A549 (cell line): ENCODE measurements around the gene POLR3G. TPM values are rescaled to one million over a fixed set of nuclear protein-coding genes. Genes with fewer than 3 reads are reported as not detected.

ENCODE experiments used
- ATAC-seq, 2 experiments: fragments of 200-7000 bp in 1 of 2; fragments of >200 bp in 1 of 2; cut with Nextera tagmentation in 1 of 2; cut with Tn5 transposase in 1 of 2; 3 replicates each; pipeline versions ENCODE4 v1.8.0 to v1.9.1; 2018 to 2020; ENCODE audit warnings: mild to moderate bottlenecking in 1 of 2, moderate library complexity in 1 of 2
- CTCF ChIA-PET: fragments of 300-600 bp; sonication (Branson Sonifier 250); formaldehyde crosslinking; extraction: SDS; loops from one replicate; lab custom pipeline; 2021; ENCODE audit warnings: antibody characterized with exemption, inconsistent platforms; lab: Yijun Ruan, JAX
- POLR2A ChIA-PET: fragments of 350-600 bp; formaldehyde crosslinking; extraction: SDS; loops from one replicate; lab custom pipeline; 2021; ENCODE audit warnings: antibody characterized with exemption, inconsistent platforms; lab: Yijun Ruan, JAX
- DNase-seq, 2 experiments: peaks; one replicate each; pipeline versions ENCODE4 v3.0.0 to v3.0.0-alpha.2; 2011 to 2016; ENCODE audit warnings: low read depth in 1 of 2, low spot score in 1 of 2
- FAIRE-seq: peaks from 2 replicates; lab custom pipeline; 2011; peaks lifted over from hg19 to GRCh38; lab: Jason Lieb, UNC
- H3K27ac ChIP-seq, 2 experiments: fragments of >200 bp; sonication (Bioruptor Twin); formaldehyde crosslinking; 3 replicates each; pipeline ENCODE4 v1.5.1; 2016 to 2017
- H3K4me1 ChIP-seq: fragments of >200 bp; sonication (Bioruptor Twin); formaldehyde crosslinking; 3 replicates; pipeline ENCODE4 v1.6.1; 2016
- H3K4me2 ChIP-seq: fragments of >200 bp; sonication (Bioruptor Twin); formaldehyde crosslinking; 3 replicates; pipeline ENCODE4 v1.6.1; 2016
- H3K4me3 ChIP-seq: fragments of >200 bp; sonication (Bioruptor Twin); formaldehyde crosslinking; 3 replicates; pipeline ENCODE4 v1.5.1; 2016
- H3K9me3 ChIP-seq: fragments of >200 bp; sonication (Bioruptor Twin); formaldehyde crosslinking; 3 replicates; pipeline ENCODE4 v1.6.1; 2016
- ATOH8 ChIP-seq: fragments of 250-450 bp; sonication (Bioruptor Pico); IDR thresholded peaks from 2 replicates; pipeline ENCODE4 v1.5.0; 2020; ENCODE audit warnings: low read depth, mild to moderate bottlenecking, moderate library complexity
- CBX2 ChIP-seq: fragments of 200-600 bp; sonication (generic); IDR thresholded peaks from 2 replicates; pipeline ENCODE4 v1.6.1; 2016; ENCODE audit warnings: low read depth, mild to moderate bottlenecking, borderline replicate concordance
- CBX8 ChIP-seq: fragments of 200-600 bp; sonication (generic); IDR thresholded peaks from 2 replicates; pipeline ENCODE4 v1.6.1; 2016
- CEBPB ChIP-seq, 2 experiments: fragments of >200 bp in 1 of 2; sonication (Bioruptor Twin) in 1 of 2; formaldehyde crosslinking in 1 of 2; IDR thresholded peaks; 2 replicates each; pipeline ENCODE4 v1.6.1; 2012 to 2016
- CHD2 ChIP-seq: fragments of 150-350 bp; IDR thresholded peaks from 2 replicates; pipeline ENCODE4 v1.6.1; 2014; ENCODE audit warnings: low read length; ENCODE audit not compliant: partially characterized antibody
- FOSL2 ChIP-seq, 2 experiments: fragments of 450-650 bp in 1 of 2; fragments of >200 bp in 1 of 2; sonication (Bioruptor Twin) in 1 of 2; formaldehyde crosslinking; IDR thresholded peaks; 2 replicates each; pipeline versions ENCODE4 v1.5.0 to v1.6.1; 2016 to 2020; ENCODE audit warnings: mild to moderate bottlenecking in 1 of 2, moderate library complexity in 1 of 2
- FOXS1 ChIP-seq: fragments of 250-450 bp; sonication (Bioruptor Pico); IDR thresholded peaks from 2 replicates; pipeline ENCODE4 v1.5.0; 2020; ENCODE audit warnings: mild to moderate bottlenecking, moderate library complexity
- GATA3 ChIP-seq: IDR thresholded peaks from 2 replicates; pipeline ENCODE4 v1.6.1; 2012; ENCODE audit warnings: borderline replicate concordance
- HDAC2 ChIP-seq: fragments of 200-600 bp; sonication (generic); IDR thresholded peaks from 2 replicates; pipeline ENCODE4 v1.6.1; 2016
- HEYL ChIP-seq: fragments of 250-450 bp; sonication (Bioruptor Pico); IDR thresholded peaks from 2 replicates; pipeline ENCODE4 v1.8.0; 2021; ENCODE audit warnings: mild to moderate bottlenecking, moderate library complexity
- JUN ChIP-seq, 2 experiments: fragments of >200 bp; sonication (Bioruptor Twin); formaldehyde crosslinking; IDR thresholded peaks; 2 replicates in 1 of 2; 3 replicates in 1 of 2; pipeline ENCODE4 v1.6.1; 2016 to 2017
- KDM5A ChIP-seq: fragments of 200-600 bp; sonication (generic); IDR thresholded peaks from 2 replicates; pipeline ENCODE4 v1.6.1; 2016; ENCODE audit warnings: antibody characterized with exemption, mild to moderate bottlenecking
- MAFK ChIP-seq: fragments of 450-650 bp; IDR thresholded peaks from 2 replicates; pipeline ENCODE4 v1.6.1; 2014; ENCODE audit not compliant: partially characterized antibody
- MAX ChIP-seq: IDR thresholded peaks from 2 replicates; pipeline ENCODE4 v1.6.1; 2012
- MYC ChIP-seq: IDR thresholded peaks from 2 replicates; pipeline ENCODE4 v1.6.1; 2012; ENCODE audit warnings: mild to moderate bottlenecking, inconsistent platforms, low read length, improper control_type of control experiment, borderline replicate concordance
- POLR2AphosphoS2 ChIP-seq: conservative IDR thresholded peaks from 2 replicates; pipeline ENCODE4 v1.6.1; 2012; ENCODE audit warnings: low read length, improper control_type of control experiment, inconsistent platforms
- REST ChIP-seq: fragments of 200-600 bp; sonication (generic); IDR thresholded peaks from 2 replicates; pipeline ENCODE4 v1.6.1; 2016; ENCODE audit warnings: antibody characterized with exemption, mild to moderate bottlenecking, moderate library complexity
- SMC3 ChIP-seq: fragments of >200 bp; sonication (Bioruptor Twin); formaldehyde crosslinking; IDR thresholded peaks from 3 replicates; pipeline ENCODE4 v1.6.1; 2018; ENCODE audit warnings: inconsistent platforms
- ZFP36 ChIP-seq: fragments of 450-650 bp; IDR thresholded peaks from 2 replicates; pipeline ENCODE4 v1.6.1; 2014; ENCODE audit warnings: borderline replicate concordance; ENCODE audit not compliant: partially characterized antibody
- WGBS: methylation state at CpG from one replicate; pipeline ENCODE4 v1.1.6; 2017; ENCODE audit errors: missing lambda C conversion rate; 5-methylcytosine and 5-hydroxymethylcytosine counted together
- polyA plus RNA-seq, 4 experiments: library from polyadenylated mRNA; depleted of rRNA in 3 of 4; stranded (reverse); fragments of >200 nt; fragmentation: RNase III in 1 of 4; extraction: RNeasy Plus Mini Kit Qiagen cat#74134 plus additional on column Dnase treatment in 1 of 4; gene quantifications; 2 replicates in 3 of 4; 3 replicates in 1 of 4; pipeline ENCODE4 v1.2.3, GENCODE V29; 2011 to 2017
- TF ChIP-seq, protein P1 (sequence below): fragments of >200 bp; sonication (Bioruptor Twin); formaldehyde crosslinking; IDR thresholded peaks from 3 replicates; pipeline ENCODE4 v1.6.1; 2016
- TF ChIP-seq, protein P2 (sequence below): fragments of >200 bp; sonication (Bioruptor Twin); formaldehyde crosslinking; IDR thresholded peaks from 3 replicates; pipeline ENCODE4 v1.5.1; 2016

POLR3G gene
- polyA plus RNA-seq, 2 of the 4 experiments (the other 2 are of a cell fraction): 11.7 to 22.6 TPM

GRCh38 chr5:90547072-90547536 lies 72.4 kb downstream of the POLR3G start:
- Histone ChIP-seq H3K27ac (no peak overlapping the region), H3K4me2 (peak overlapping the region; percentile 33; the same call in 1 of the 3 replicates), H3K9me3 (no peaks in the 10 kb centered on the region), H3K4me1 (peaks cover 14% of the 10 kb centered on the region; the same call in 2 of the 3 replicates), H3K4me3 (no peak overlapping the region)
- ATAC-seq: peak; percentile 40 to 83; a peak in 3 of 6 replicates
- no peak for FAIRE-seq
- 0% methylated on average over 1 of the region's 1 CpG for WGBS
- DNase-seq: peak in 1 of 2 experiments; percentile 71
- ChIA-PET CTCF (no interaction called here), POLR2A (no interaction called here)
- TF ChIP-seq SMC3 (no peak), CEBPB (IDR thresholded peaks at IDR 0.05) (peak in 1 of 2 experiments; percentile 67; a peak in 2 of 4 replicates)

DNA sequence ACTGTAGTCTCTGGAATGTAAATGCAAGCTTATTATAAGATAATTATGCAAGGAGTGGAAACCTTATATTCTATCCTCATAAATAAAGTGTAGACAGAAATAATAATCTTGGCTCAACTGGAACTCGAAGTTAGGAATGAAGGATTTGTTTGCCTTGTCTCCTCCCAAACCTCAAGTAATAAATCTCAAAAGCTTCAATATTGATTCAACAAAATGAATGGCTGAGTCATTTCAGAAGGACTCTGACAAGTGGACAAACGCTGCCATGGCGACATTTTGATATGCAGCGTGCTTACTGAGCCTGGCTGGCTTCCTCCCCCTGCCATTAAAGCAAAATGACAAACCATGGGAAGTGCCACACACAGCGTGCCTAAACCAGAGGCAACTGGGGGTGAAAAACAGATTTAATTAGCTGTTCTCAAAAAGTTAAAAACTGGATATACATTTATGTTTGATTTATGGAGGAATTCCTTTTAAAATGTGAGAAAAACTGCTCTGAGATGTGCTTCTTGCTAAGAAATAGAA lies 73.5 kb downstream of the POLR3G start:
- no peak overlapping the region for H3K27ac ChIP-seq
- FAIRE-seq (no peak), ATAC-seq (peak; percentile 52 to 79; a peak in 3 of 6 replicates), DNase-seq (peak; percentile 26 to 80)
- peaks cover 14% of the 10 kb centered on the region; the same call in 2 of the 3 replicates for H3K4me1 ChIP-seq
- ChIA-PET CTCF (interaction anchor here (0.5 kb wide), 1 partner anchor 877 kb away, joined by 3 read pairs; no protein-coding TSS in a partner anchor), POLR2A (no interaction called here)
- no peaks in the 10 kb centered on the region for H3K9me3 ChIP-seq
- no peak overlapping the region for H3K4me3 ChIP-seq
- TF ChIP-seq MAFK (peak; percentile 42), JUN (IDR thresholded peaks at IDR 0.05) (no peak), FOSL2 (IDR thresholded peaks at IDR 0.05) (no peak), FOSL2 (CRISPR knock-in tag; IDR thresholded peaks at IDR 0.05) (peak; percentile 66), GATA3 (peak; percentile 40; the same call in 1 of the 2 replicates), MAX (peak; percentile 39; the same call in 1 of the 2 replicates), CBX8 (peak; percentile 84; the same call in 1 of the 2 replicates), ZFP36 (peak; percentile 16)
- TF ChIP-seq, protein P1, sequence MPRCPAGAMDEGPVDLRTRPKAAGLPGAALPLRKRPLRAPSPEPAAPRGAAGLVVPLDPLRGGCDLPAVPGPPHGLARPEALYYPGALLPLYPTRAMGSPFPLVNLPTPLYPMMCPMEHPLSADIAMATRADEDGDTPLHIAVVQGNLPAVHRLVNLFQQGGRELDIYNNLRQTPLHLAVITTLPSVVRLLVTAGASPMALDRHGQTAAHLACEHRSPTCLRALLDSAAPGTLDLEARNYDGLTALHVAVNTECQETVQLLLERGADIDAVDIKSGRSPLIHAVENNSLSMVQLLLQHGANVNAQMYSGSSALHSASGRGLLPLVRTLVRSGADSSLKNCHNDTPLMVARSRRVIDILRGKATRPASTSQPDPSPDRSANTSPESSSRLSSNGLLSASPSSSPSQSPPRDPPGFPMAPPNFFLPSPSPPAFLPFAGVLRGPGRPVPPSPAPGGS: no peak
- H3K4me2 ChIP-seq: peak overlapping the region; percentile 26; the same call in 1 of the 3 replicates
- WGBS: under 1% methylated on average over 5 of the region's 5 CpGs

DNA sequence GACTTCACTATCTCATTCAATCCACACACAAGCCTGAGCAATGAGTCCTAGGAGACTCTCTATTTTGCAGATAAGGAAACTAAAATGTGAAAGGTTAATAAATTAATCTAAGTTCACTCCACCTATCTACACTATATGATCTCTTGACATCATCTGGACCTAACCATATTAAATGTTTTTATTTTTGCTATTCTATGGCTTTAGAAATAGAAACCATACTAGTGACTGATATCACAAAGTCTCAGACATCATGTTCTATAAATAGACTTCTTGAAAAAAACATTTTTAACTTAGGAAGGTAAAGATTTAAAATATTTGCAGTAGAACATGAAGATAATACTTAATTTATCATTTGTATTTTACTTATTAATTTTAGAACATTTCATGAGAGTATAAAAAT lies 74.6 kb downstream of the POLR3G start:
- Histone ChIP-seq H3K4me2 (no peak overlapping the region), H3K4me3 (no peak overlapping the region), H3K27ac (no peak overlapping the region), H3K4me1 (peaks cover 14% of the 10 kb centered on the region; the same call in 2 of the 3 replicates), H3K9me3 (no peaks in the 10 kb centered on the region)
- POLR2A ChIA-PET: no interaction called here
- CTCF ChIA-PET: interaction anchor here (1.4 kb wide), 1 partner anchor 19 kb away, joined by 3 read pairs; no protein-coding TSS in a partner anchor
- no peak for TF ChIP-seq KDM5A
- no peak for TF ChIP-seq FOXS1 (CRISPR knock-in tag)
- no peak for TF ChIP-seq MYC
- TF ChIP-seq CEBPB (IDR thresholded peaks at IDR 0.05): no peak
- TF ChIP-seq POLR2AphosphoS2: no peak
- no peak for TF ChIP-seq ATOH8 (CRISPR knock-in tag)
- no peak for TF ChIP-seq HEYL
- TF ChIP-seq CHD2: no peak
- no peak for TF ChIP-seq HDAC2
- DNase-seq (no peak), ATAC-seq (no peak), FAIRE-seq (no peak)

GRCh38 chr5:90549729-90550275 lies 75.1 kb downstream of the POLR3G start:
- no peak overlapping the region for H3K27ac ChIP-seq
- CTCF ChIA-PET: interaction anchor here (1.1 to 1.4 kb wide), 2 partner anchors 20 kb away, joined by 3 to 6 read pairs; partner anchors contain the start of gene LYSMD3
- ATAC-seq (no peak), DNase-seq (no peak), FAIRE-seq (no peak)
- POLR2A ChIA-PET: no interaction called here
- no peak overlapping the region for H3K4me2 ChIP-seq
- no peak overlapping the region for H3K4me3 ChIP-seq
- H3K9me3 ChIP-seq: no peaks in the 10 kb centered on the region
- WGBS: 67% methylated on average over 2 of the region's 2 CpGs
- H3K4me1 ChIP-seq: peaks cover 14% of the 10 kb centered on the region; the same call in 2 of the 3 replicates
- TF ChIP-seq REST: no peak
- TF ChIP-seq, protein P2, sequence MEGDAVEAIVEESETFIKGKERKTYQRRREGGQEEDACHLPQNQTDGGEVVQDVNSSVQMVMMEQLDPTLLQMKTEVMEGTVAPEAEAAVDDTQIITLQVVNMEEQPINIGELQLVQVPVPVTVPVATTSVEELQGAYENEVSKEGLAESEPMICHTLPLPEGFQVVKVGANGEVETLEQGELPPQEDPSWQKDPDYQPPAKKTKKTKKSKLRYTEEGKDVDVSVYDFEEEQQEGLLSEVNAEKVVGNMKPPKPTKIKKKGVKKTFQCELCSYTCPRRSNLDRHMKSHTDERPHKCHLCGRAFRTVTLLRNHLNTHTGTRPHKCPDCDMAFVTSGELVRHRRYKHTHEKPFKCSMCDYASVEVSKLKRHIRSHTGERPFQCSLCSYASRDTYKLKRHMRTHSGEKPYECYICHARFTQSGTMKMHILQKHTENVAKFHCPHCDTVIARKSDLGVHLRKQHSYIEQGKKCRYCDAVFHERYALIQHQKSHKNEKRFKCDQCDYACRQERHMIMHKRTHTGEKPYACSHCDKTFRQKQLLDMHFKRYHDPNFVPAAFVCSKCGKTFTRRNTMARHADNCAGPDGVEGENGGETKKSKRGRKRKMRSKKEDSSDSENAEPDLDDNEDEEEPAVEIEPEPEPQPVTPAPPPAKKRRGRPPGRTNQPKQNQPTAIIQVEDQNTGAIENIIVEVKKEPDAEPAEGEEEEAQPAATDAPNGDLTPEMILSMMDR: no peak
- no peak for TF ChIP-seq CBX2
